Measurements from ENCODE around the gene C13orf42. TPM values are rescaled to one million over a fixed set of nuclear protein-coding genes. Genes with fewer than 3 reads are reported as not detected.
A peak's percentile ranks its signal among the peaks of the same experiment; 100 is the strongest.

Gene C13orf42
- total RNA-seq, 3 donors from 2014 or later, result not detected

DNA sequence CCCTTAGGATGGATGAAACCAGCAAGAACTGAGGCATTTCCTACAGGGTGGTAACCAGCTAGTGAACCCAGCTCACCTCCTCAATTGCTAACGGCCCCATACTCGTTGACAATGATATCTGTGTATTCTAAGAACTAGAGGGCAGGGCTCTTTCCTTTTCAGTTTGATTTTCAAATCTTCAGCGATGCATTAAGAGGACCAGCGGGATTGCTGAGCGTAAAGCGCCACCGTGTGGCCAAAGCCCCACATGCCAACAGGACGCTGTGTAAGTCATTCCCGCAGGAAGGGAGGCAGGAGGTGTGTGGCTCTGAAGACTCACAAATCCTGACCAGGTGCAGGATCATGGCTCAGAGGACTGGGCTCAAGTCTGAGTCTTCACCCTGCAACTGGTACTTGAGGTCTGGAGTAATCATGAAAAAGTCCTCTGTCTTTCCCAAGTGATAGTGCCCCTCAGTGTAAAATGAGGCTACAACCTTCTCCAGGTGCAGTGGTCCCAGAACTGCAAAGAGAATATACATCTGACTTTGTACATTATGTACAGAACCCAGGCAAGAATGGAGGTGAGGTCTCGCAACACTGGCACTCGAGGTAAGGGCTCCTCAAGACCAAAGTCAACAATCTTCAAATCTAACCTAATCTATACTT is 40.9 kb downstream of the C13orf42 start:
- no peak overlapping the region for H3K27ac ChIP-seq

DNA sequence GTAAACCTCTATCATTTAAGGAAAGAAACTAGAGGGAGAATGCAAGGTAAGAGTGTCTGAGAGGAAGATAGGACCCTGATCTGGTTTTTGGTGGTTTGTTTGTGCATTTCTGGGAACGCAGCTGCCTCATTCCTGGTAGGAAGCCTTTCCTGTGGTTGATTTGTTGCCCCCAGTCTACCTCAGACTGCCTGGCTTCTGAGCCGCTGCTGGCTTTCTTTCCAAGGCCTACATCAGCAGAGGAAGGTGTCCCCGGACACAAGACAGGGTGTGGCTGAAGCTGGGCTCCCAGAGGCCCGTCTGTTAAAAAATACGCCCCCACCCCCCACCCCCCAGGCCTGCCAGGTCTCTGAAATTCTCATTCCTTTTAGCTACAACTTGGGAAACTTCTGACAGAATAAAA is 42.6 kb downstream of the C13orf42 start:
- no peaks in the 10 kb centered on the region for H3K9me3 ChIP-seq
- H3K36me3 ChIP-seq, result no peaks in the 10 kb centered on the region
- no peak for DNase-seq (ENCODE audit: low spot score in 2 of 2)
- no peak overlapping the region for H3K4me3 ChIP-seq
- TF ChIP-seq, protein P1, sequence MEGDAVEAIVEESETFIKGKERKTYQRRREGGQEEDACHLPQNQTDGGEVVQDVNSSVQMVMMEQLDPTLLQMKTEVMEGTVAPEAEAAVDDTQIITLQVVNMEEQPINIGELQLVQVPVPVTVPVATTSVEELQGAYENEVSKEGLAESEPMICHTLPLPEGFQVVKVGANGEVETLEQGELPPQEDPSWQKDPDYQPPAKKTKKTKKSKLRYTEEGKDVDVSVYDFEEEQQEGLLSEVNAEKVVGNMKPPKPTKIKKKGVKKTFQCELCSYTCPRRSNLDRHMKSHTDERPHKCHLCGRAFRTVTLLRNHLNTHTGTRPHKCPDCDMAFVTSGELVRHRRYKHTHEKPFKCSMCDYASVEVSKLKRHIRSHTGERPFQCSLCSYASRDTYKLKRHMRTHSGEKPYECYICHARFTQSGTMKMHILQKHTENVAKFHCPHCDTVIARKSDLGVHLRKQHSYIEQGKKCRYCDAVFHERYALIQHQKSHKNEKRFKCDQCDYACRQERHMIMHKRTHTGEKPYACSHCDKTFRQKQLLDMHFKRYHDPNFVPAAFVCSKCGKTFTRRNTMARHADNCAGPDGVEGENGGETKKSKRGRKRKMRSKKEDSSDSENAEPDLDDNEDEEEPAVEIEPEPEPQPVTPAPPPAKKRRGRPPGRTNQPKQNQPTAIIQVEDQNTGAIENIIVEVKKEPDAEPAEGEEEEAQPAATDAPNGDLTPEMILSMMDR (IDR thresholded peaks at IDR 0.05), result no peak
- TF ChIP-seq POLR2A (IDR thresholded peaks at IDR 0.05) (no peak), POLR2AphosphoS5 (IDR thresholded peaks at IDR 0.05) (no peak)
- no peak overlapping the region for H3K27ac ChIP-seq
- intact Hi-C loops (cut with DNase I; ENCODE audit: low total_unique reads), result no loop called here
- H3K27me3 ChIP-seq, result peaks cover 0 to 9% of the 10 kb centered on the region in 2 donors
- H3K4me1 ChIP-seq, result no peaks in the 10 kb centered on the region

More for the DNA sequence above, 40.9 kb downstream of the C13orf42 start:
- Histone ChIP-seq H3K27me3 (peaks cover 0 to 9% of the 10 kb centered on the region in 2 donors), H3K4me3 (no peak overlapping the region), H3K36me3 (no peaks in the 10 kb centered on the region), H3K9me3 (no peaks in the 10 kb centered on the region), H3K4me1 (no peaks in the 10 kb centered on the region)
- DNase-seq (ENCODE audit: low spot score in 2 of 2), result peak; percentile 56 to 81
- TF ChIP-seq, protein P1 (IDR thresholded peaks at IDR 0.05), result peak; percentile 75 to 92 (median 87)
- TF ChIP-seq POLR2AphosphoS5 (IDR thresholded peaks at IDR 0.05), result no peak
- intact Hi-C loops (cut with DNase I; ENCODE audit: low total_unique reads), result no loop called here

DNA sequence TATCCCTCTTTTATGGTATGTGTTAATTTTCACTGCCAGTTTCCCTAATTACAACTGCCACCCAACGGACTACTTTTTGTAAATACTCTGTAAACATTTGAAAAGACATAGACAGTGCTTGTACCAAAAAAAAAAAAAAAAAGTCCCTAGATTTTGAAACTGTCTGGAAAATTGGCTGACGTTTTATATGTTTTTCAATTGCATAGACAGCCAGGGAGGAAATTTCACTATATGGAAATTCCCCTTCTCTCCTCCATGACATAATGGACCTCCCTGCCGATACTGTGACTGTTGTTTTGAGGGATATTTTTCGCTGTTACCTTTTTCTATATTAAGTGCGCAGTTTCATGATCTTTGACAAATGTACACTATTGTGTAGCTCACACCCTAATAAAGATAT is 43.4 kb downstream of the C13orf42 start:
- Histone ChIP-seq H3K4me3 (no peak overlapping the region), H3K36me3 (no peaks in the 10 kb centered on the region), H3K27me3 (peaks cover 0 to 9% of the 10 kb centered on the region in 2 donors), H3K27ac (no peak overlapping the region), H3K4me1 (no peaks in the 10 kb centered on the region), H3K9me3 (no peaks in the 10 kb centered on the region)
- intact Hi-C loops (cut with DNase I; ENCODE audit: low total_unique reads), result no loop called here
- no peak for TF ChIP-seq POLR2A (IDR thresholded peaks at IDR 0.05)
- TF ChIP-seq POLR2AphosphoS5 (IDR thresholded peaks at IDR 0.05), result no peak
- TF ChIP-seq, protein P1 (IDR thresholded peaks at IDR 0.05), result no peak
- no peak for DNase-seq (ENCODE audit: low spot score in 2 of 2)

DNA sequence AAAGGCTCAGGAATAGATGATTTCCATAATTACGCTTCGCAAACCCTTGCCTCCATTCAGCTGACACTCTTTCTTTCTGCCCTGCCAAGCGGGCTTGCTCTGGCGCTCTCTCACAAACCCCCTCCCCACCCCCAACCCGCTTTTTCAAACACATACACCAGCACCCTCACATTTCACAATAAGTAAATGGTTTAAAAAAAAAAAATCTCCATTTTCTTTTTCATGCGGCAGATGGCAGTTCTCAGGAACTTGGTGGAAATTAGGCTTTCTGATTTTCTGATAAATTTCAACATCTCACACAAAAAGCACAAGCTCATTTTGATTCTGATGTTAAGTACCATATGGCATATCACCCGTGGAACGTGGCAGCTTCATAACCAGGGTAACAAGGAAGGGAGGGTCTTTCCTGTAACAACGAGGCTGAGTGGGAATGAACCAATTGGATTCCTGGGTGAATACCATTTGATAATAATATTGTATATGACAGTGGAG is 43.8 kb downstream of the C13orf42 start:
- no peak overlapping the region for H3K27ac ChIP-seq
- peaks cover 0 to 9% of the 10 kb centered on the region in 2 donors for H3K27me3 ChIP-seq
- TF ChIP-seq POLR2A (IDR thresholded peaks at IDR 0.05) (no peak), POLR2AphosphoS5 (IDR thresholded peaks at IDR 0.05) (no peak)
- TF ChIP-seq, protein P1 (IDR thresholded peaks at IDR 0.05), result no peak
- H3K9me3 ChIP-seq, result no peaks in the 10 kb centered on the region
- H3K4me3 ChIP-seq, result no peak overlapping the region
- DNase-seq (ENCODE audit: low spot score in 2 of 2), result no peak
- H3K4me1 ChIP-seq, result no peaks in the 10 kb centered on the region
- H3K36me3 ChIP-seq, result no peaks in the 10 kb centered on the region
- intact Hi-C loops (cut with DNase I; ENCODE audit: low total_unique reads), result no loop called here

DNA sequence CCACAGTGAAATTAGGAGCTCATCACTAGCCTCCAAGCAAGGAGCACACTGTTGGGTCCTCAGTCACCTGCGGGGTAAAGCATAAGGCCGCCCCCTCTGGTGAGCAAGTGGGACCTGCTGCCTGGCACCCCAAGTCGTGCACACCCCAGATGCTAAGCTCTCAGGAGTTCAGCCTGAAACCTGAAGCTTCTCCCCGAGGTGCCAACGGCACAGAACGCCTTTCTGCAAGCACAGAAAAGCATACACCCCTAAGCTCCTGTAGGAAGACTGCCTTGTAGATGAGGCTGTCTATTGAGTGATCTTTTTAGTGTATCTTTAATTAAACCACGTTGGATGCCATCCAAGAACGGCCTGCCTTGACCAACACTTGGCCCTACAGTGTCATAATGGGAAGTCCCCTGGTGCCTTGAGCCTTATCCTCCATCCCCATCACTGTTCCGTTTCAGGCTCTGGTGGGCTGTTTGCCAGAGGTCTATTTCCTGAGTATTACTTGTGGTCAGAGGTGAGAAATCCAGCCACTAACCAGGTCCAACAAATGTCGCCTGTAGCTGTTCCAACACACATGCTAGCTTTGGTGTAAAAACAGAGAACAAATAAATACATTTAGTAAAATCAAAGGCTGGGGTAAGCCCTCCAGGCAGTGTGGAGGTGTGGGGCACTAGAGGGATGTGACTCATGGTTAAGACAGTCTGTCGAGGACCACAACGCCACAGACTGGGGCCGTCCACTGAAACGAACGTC is 44.8 kb downstream of the C13orf42 start:
- intact Hi-C loops (cut with DNase I; ENCODE audit: low total_unique reads), result no loop called here
- no peak overlapping the region for H3K27ac ChIP-seq
- no peaks in the 10 kb centered on the region for H3K4me1 ChIP-seq
- DNase-seq (ENCODE audit: low spot score in 2 of 2), result peak in 1 of 2 donors; percentile 23
- H3K27me3 ChIP-seq, result peaks cover 0 to 9% of the 10 kb centered on the region in 2 donors
- H3K36me3 ChIP-seq, result no peaks in the 10 kb centered on the region
- TF ChIP-seq, protein P1 (IDR thresholded peaks at IDR 0.05), result no peak
- TF ChIP-seq POLR2A (IDR thresholded peaks at IDR 0.05), result no peak
- TF ChIP-seq POLR2AphosphoS5 (IDR thresholded peaks at IDR 0.05), result no peak
- no peaks in the 10 kb centered on the region for H3K9me3 ChIP-seq
- H3K4me3 ChIP-seq, result no peak overlapping the region
